C1 segment of cervical spinal cord (tissue), 14 donors: ENCODE measurements around the gene ANKRD53.

Experiments
- DNase-seq, 14 donors: peaks; one replicate each; lab custom pipeline; 2025; lab: John Stamatoyannopoulos, UW

Gene ANKRD53, protein sequence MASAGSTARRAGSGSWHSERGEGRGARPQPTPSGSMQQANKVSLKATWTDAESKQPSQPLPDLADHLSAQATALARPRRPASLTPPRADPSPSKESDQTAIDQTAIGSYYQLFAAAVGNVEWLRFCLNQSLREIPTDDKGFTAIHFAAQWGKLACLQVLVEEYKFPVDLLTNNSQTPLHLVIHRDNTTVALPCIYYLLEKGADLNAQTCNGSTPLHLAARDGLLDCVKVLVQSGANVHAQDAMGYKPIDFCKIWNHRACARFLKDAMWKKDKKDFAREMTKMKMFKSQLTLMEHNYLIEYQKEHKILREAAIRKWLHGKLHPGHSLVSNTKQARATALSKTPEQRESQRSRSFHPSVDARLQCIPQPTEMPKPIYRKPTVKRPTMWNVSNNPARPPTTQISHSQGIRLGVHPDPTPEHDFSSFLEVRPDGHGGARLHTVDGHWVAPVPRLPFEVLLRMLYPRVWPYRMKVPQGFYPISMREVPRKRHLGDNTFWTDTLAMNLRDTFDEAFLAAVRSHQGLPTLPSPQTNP

DNA sequence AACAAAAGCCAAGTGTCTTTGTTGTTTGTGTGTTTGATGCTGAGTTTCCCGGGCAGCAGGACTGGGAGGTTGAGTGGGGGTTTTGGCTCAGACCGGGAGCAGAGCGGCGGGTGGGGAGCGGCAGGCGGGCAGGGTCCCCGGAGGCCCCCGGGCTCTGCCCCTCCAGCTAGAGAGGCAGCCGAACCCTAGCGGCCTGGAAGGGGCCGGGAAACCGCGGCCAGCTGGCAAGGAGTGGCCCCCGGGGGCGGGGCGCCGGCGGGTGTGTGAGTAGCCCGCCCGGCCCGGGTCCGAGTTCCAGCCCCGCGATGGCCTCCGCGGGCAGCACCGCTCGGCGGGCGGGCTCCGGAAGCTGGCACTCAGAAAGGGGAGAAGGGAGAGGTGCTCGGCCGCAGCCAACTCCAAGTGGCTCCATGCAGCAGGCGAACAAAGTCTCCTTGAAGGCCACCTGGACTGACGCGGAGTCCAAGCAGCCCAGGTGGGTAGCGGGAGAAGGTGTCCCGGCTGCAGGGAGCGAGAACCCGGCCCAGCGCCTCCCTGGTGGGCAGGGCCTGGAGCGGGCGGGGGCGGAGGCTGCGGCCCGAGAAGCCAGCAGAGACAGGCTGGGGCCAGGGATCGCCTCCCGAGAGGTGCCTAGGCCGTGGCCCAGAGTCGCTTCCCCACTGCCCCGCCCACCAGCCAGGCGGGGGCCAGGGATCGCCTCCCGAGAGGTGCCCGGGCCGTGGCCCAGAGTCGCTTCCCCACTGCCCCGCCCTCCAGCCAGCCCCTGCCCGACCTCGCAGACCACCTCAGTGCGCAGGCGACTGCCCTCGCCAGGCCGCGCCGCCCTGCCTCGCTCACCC, at the start of gene ANKRD53:
Gene ANKRD53, plus strand, starts transcription at position 290 of the 839 bp plus-strand sequence. Its CDS starts 16 bp downstream, at position 306.
- peak in 2 of 14 donors; percentile 48 to 61 for DNase-seq

DNA sequence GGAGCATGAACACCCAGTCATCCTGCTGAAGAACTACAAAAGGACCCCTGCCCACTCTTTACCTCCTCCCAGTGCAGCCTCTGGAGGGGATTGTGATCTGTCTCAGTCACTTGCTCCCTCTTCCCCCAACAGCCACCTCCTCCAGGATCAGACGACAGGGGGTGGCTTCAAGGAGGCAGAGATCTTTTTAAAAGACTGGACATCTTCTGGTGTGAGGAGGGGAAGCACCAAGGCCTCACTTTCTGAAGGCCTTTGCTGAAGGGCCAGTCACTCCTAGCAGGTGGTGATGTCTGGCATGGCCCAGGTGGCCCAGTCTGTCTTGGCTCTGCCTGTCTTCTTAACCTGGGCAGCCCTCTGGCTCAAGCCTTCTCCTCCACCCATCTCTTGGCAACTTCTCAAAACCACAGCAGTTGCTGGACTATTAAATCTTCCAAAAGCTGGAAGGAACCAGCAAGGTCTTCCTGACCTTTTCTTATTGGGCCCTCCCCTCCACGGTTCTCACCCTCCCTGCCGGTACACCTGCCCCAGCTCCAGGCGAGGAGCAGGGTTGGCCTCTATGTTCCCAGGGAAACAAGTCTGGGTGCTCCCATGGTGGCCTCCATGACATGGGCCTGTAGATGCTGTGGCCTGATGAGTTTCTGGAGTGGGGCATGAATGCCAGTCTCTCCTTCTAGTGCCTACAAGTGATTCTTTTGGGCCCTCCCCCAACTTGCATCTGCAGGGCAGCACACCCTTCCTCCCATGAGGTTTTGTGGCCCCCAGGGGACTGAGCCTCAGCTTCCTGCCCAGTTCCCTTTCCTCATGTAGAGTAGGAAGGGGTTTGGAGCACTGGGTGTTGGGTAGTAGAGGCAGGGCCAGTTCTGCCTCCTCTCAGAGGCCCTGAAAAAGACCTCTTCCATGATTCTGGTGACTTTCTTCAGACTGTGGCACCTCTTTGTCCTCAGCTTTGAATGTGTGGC, 47.8 kb upstream of the ANKRD53 start:
- DNase-seq: no peak

DNA sequence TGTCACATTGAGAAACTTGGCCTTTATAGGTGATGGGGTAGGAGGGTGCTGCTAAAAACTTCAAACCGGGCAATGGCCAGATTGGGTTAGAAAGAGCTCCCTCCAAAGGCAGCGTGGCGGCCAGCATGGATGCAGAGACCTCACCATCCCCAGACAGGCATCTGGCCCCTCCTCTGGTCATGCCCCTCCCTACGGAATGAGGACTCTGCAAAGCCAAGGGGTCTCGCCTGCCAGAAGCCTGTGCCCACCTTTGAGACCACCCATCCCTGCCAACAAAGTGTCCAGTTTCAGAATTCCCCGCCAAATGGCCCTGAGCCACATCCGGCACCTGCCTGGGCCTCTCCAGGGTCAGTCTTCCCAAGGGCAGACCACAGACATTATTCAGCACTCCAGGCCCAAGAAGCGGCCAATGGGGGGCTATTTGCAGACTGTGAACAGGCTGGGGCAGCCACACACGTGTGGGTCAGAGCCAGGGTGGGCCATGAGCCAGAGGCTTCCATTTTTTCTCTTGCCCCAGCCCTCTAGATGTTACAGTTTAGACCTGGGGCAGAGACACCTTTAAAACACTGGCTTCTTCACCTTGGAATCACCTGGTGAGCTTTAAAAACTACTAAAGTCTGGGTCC, 46.9 kb upstream of the ANKRD53 start:
- DNase-seq: no peak

DNA sequence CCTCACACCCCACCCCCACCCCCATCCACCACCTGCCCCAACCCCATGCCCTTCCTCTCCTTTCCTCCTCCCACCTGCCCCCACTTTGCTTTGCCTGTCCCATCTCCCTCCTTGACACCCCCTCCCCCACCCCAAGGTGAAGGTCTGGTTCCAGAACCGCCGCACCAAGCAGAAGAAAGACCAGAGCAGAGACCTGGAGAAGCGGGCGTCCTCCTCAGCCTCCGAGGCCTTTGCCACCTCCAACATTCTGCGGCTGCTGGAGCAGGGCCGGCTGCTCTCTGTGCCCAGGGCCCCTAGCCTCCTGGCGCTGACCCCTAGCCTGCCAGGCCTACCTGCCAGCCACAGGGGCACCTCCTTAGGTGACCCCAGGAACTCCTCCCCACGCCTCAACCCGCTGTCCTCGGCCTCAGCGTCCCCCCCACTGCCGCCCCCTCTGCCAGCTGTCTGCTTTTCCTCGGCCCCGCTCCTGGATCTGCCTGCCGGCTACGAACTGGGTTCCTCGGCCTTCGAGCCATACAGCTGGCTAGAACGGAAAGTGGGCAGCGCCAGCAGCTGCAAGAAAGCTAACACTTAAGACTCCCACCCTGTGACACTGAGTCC, 45.7 kb upstream of the ANKRD53 start:
- DNase-seq: no peak

DNA sequence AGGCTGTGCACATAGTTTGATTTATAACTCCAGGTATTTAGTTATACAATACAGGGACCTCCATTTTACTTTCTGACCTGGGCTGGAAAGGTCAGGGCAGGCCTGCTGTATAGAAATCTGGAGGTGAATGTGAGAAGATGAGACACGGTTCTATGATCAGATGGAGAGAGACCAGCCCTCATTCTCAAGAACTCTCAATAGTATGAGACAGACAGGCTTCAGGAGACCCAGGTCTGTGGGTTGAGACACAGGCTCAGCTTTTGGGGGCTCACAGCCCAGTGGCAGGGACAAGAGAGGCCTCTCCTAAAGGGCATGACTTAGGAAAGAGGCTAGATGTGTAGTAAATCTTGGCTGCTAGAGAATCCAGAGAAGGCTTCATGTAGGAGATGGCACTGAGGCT, 43.4 kb upstream of the ANKRD53 start:
- DNase-seq: no peak

DNA sequence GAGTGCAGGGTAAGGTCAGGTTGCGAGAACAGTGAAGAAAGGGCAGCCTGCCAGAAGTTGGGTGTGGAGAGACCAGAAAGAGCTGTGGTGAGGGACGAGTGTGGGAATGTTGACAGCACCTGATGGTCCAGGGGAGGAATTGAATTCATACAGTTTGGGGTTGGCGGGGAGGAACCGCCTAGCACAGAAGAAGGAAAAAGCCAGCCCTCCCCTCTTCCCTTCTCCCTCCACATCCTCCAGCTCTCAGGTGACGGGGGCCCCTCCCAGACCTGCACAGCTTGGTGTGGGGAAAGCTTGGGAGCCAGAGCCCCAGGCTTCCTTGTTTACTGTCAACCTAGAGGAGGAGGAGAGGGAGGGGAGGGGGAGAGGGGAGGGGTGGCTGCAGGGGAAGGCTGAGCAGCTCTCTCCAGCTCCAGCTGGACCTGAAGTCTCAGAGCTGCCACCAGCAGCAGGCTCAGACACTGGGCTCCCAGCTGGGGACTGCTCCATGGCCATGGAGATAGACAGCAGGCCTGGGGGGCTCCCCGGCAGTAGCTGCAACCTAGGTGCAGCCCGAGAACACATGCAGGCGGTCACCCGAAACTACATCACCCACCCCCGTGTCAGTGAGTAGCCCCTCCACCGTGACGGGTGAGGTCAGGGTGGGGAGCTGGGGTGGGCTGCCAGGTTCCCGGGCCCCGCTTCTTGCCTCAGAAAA, 42.8 kb upstream of the ANKRD53 start, which contains the start of gene ATP6V1B1:
Gene ATP6V1B1, plus strand, starts transcription at position 433 of the 697 bp plus-strand sequence. Its CDS starts 55 bp downstream, at position 488.
- no peak for DNase-seq

DNA sequence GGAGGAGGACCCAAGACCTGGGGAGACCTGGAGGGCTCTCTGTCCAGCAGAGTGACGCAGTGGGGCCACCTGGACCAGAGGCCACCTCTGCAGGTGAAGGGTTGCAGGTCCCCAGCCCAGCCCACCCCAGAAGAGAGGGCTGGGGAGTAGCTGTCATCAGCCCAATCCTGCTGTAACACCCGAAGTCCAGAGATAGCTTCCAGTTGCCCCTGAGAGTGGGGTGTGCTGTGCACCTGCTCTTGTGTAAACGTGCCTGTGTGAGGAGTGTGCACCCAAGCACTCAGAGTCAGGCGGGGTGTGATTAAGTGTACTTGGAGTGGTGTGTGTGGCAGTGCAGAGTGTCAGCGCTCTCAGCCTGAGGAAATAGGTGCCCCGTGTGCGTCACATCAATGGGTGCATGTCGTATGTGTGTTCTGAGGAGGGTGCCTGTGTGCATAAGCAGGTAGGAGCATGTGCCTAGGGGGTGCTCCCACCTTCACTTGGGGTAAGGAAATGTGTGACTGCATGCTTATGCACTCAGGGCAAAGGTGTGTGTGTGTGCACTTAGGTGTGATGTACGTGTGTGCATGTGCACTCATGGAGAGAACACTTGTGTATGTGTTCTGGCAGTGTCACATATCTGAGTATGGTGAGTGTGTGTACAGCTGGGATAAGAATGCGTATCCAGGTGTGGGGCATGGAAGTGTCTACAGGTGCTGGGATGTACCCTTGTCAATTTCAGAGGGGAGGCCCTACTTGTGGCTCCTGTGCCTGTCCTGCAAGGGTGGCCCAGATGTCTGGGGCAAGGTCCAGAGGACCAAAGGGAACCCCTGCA, 42.1 kb upstream of the ANKRD53 start:
- DNase-seq: no peak

DNA sequence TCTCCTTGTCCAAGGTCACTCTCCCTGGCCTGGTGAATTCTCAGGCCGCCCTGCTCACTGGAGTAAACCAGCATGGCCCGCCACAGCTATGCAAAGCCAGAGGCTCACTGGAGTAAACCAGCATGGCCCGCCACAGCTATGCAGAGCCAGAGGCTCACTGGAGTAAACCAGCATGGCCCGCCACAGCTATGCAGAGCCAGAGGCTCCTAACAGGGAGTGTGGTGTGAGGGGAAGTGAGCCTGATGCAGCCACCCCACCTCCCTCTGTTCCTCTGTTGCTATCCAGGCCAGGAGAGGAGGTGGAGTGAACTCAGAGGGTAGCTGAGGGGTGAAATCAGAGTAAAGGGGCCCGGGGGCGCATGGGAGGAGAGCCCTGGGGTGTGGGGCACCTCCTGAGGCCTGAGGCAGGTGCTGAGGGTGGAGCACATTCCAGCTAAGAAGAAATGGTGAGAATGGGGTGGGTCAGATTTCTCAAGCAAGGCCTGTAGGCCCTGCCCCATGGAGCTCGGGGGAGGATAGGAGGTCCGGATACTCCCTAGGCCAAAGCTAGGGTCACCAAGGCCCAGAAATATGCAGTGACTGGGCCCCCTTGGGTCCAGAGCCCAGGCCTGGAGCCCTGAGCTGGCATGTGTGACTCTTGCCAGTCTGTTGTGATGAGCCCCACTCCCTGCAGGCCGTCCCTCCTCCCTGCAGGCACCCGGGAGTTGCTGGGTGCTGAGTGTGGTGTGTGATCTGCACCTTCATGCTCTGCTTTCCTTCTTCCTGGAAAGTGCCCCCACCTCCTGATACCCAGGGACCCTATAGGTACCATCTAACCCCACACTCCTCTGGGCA, 41.2 kb upstream of the ANKRD53 start:
- DNase-seq: no peak

DNA sequence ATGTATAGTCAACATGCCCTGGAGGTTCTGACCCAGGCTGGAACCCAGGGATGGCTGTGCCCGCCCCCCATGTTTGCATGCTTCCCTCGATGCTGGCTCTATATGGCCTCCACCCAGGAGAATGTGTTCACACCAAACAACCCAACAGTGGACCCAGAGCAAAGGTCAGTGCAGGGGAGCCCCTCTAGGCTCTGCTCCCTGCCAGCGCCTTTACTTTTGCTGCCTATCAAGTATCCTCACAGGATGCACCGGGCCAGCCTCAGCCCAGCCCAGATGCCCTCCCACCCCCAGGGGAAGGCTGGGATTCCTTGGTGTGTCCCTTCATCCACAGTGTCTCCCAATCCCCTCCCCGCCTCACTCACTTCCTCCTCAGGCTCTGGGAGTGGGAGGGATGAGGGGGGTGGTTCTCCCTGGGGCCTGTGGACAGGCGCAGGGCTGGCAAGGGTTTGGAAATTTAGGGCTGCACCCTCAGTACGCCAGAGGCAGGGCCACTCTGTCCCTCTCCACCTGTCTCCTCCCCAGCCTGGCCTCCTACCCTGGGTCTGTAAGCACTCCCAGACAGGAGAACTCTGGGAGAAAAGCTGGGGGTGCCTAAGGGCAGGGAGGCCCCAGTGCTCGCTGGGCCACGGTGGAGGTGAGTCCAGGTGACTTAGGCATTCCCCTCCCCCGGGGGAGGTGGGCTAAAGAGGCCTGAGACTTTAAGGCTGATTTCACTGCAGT, 40.4 kb upstream of the ANKRD53 start:
- no peak for DNase-seq

DNA sequence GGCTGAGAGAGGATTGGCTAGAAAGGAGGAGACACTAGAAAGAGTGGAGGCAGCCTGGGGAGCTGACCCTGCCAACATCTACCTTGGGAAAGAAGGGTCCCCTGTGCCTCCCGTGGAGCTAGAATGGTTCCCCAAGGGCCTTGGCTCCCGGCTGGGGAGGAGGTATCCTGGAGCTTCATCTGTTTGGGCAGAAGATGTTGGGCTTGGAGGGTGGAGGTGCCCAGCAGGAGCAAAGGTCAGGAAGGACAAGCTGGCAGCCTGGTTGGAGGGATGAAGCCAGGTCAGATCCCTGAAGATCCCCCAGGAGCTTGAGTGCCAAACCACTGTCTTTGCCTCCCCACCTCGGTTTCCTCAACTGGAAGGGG, 39.9 kb upstream of the ANKRD53 start:
- DNase-seq: no peak

DNA sequence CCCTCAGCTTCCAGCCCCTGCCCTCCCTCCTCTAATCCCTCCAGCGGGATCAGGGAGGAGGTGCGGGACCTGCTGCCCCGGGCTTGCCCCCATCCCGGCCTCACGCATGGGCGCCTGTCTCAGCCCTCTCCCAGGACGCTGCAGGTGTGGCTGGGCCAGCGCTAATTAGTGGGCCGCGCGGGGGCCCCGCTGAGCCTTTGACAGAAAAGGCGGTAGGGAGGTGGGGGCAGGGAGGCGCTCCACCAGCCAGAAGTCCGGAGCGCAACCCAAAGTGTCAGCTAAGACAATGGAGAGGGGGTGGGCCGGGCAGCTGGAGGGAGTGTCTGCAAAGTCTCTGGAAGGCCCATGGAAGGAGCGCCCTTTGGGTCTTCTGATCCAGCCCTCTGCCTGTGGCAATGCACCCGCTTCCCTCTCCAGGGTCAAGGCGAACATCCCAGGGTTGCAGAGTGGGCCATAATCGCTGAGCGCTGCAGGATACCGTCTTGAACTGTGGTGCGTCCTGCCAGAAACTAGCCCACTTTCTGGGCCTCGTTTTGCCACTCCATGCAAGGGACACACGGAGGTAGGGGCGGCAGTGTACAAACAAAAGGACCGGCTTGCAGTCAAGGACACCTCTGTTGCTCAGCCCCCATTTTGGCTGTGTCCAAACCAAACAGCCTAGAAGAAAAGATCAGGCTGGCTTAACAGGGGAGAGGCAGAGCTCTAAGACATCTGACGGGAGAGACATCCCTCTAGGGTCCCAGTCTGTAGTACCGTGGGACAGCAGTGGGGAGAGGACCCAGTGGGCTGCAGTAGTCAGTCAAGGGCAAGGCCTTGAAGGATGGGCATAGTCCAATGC, 39.2 kb upstream of the ANKRD53 start:
- no peak for DNase-seq

DNA sequence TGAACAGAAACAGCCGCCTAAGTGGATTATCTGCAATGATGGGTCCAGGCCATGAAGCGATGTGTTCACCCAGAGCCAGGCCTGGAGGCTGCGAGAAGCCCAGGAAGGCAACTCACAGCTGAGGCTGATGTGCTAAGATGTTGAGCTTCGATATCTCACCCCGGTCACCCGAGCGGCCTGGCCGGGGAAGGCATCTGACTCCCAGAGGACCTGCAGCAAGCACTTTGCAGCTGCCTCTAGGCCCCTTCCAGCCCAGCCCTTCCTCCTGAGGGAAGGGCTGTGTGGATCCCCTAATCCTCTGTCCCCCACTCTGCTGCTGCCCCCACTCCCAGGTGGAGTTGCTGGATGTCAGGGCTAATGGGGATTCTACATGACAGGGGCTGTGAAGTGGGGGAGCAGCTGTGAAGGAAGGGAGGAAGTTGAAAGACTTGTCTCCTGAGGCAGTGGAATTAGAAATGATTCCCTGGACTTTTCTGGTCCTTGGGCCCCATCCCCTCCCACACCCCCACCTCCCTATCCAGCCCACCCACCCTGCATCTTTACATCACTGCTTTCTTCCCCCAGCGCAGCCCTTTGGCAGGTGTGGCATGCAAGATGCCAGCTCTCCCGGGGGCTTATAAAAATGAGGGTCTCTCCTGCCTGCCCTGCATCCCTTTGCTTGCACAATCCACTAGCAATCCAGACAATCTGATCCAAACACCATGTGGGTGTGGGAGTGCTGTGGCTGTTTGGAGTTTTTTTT, 38.4 kb upstream of the ANKRD53 start:
- no peak for DNase-seq

DNA sequence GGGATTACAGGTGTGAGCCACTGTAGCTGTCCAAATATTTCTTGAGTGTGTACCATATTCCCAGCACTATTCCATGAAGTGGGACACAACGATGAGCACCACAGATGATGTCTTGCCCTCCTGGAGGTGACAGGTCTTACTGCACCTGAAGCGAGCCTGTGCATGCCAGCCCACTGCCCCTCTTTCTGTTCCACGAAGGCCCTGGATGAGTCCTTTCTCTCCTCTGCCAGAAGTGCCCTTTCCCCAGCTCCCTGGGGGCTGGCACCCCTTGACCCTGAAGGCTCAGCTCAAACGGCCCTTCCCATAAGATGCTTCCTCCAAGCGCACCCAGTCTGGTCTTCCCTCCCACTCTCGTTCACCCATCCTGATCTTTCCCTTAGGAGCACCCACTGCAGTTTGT, 37.2 kb upstream of the ANKRD53 start:
- DNase-seq: no peak

DNA sequence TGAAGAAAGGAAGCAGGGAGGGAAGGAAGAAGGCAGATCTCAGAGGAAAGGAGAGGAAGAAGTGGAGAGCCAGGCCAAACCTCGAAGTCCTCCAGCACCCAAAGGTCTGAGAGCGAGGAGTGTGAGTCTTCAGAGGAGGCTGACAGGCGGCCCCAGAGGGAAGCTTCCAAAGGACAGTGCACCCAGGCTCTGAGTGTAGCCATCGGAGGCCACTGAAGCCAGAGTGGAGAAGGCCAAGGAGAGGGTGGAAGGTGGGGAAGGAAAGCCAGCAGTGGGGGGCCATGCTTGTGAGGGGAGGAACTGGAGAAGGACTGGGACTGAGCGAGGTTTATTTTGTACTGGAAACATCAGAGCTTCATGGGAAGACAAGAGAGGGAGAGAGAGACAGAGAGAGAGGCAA, 36.7 kb upstream of the ANKRD53 start:
- no peak for DNase-seq

DNA sequence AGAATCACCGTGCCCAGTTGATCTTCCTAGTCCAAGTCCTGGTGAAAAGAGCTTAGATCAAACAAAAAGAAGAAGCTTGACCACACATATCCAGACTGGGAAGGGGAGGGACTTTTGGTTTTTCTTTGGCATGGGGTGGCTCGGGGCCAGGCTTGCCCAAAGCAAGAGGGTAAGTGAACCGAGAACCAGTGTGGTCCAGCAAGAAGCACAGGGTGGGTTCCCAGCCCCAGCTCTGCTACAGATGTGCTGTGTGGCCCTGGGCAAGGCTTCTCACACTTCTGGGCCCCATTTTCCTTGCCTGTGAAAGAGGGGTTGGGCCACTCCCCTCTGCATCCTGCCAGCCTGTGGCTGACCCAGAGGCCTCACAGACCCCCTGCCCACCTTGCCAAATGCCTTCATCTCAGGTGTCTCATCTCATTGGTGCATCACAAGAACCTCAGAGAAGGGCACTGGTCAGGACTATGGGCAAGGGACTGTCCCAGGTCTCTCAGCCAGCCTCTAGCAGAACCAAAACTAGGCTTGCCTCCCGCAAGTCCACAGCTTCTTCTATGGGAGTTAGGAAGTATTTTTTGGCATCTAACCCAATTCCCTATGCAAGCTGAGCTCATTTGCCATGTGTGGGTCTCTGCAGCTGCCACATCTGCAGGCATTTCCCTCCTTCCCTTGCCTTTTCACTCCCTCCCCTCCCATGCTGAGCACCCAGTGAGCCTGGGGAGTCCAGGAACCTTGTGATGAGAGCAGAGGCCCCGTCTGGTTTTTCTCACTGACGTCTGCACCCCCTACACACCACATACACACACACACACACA, 35.8 kb upstream of the ANKRD53 start:
- no peak for DNase-seq
